K562 (cell line): ENCODE data around the gene ACBD4. TPM values are rescaled to one million over a fixed set of nuclear protein-coding genes. Genes with fewer than 3 reads are reported as not detected.

Source experiments
- CBX1 ChIP-seq: sonication (generic); IDR thresholded peaks from 2 replicates; pipeline ENCODE4 v1.6.1; 2016; ENCODE audit warnings: antibody characterized with exemption, low read depth, mild to moderate bottlenecking
- E2F8 ChIP-seq: fragments of 450-650 bp; IDR thresholded peaks from 2 replicates; pipeline ENCODE4 v1.7.1; 2018; ENCODE audit warnings: mild to moderate bottlenecking, low read depth; ENCODE audit not compliant: partially characterized antibody
- ETS2 ChIP-seq: IDR thresholded peaks from 2 replicates; pipeline ENCODE4 v1.6.1; 2016; ENCODE audit warnings: borderline replicate concordance, missing genetic modification characterization, mild to moderate bottlenecking, moderate library complexity, missing compliant biosample characterization; ENCODE audit not compliant: poor library complexity, severe bottlenecking
- FOXK2 ChIP-seq, 2 experiments: fragments of 450-650 bp; IDR thresholded peaks in 1 of 2; conservative IDR thresholded peaks in 1 of 2; 2 replicates each; pipeline ENCODE4 v1.6.1; 2016; ENCODE audit warnings: low read depth in 2 of 2, mild to moderate bottlenecking in 1 of 2
- GMEB1 ChIP-seq: fragments of 250-450 bp; sonication (Bioruptor Pico); IDR thresholded peaks from 2 replicates; pipeline ENCODE4 v1.4.0; 2020; ENCODE audit warnings: mild to moderate bottlenecking
- KDM5B ChIP-seq: fragments of 200-600 bp; sonication (generic); IDR thresholded peaks from 2 replicates; pipeline ENCODE4 v1.6.1; 2012; ENCODE audit warnings: low read depth, mild to moderate bottlenecking, moderate library complexity, low read length, control low read depth, inconsistent platforms; ENCODE audit not compliant: insufficient replicate concordance
- MBD1 ChIP-seq: fragments of 250-450 bp; sonication (Bioruptor Pico); IDR thresholded peaks from 2 replicates; pipeline ENCODE4 v1.8.0; 2022; ENCODE audit warnings: inconsistent platforms
- MIER1 ChIP-seq: fragments of 450-650 bp; IDR thresholded peaks from 2 replicates; pipeline ENCODE4 v1.6.1; 2016; ENCODE audit warnings: antibody characterized with exemption, mild to moderate bottlenecking, low read depth
- NR4A1 ChIP-seq, 2 experiments: fragments of 250-450 bp in 1 of 2; fragments of 450-650 bp in 1 of 2; sonication (Bioruptor Pico) in 1 of 2; IDR thresholded peaks; 2 replicates each; pipeline versions ENCODE4 v1.4.0 to v1.6.1; 2016 to 2020; ENCODE audit warnings: mild to moderate bottlenecking in 2 of 2, missing compliant biosample characterization in 1 of 2, missing genetic modification characterization in 1 of 2, moderate library complexity in 1 of 2
- SREBF2 ChIP-seq: sonication (generic); formaldehyde crosslinking; IDR thresholded peaks from 2 replicates; pipeline ENCODE4 v1.4.0; 2020; ENCODE audit warnings: mild to moderate bottlenecking, missing genetic modification reagents
- TARDBP ChIP-seq: fragments of 450-650 bp; IDR thresholded peaks from 2 replicates; pipeline ENCODE4 v1.6.1; 2016
- TCF7L2 ChIP-seq: fragments of 150-350 bp; IDR thresholded peaks from 2 replicates; pipeline ENCODE4 v1.6.1; 2016; ENCODE audit warnings: low read depth, mild to moderate bottlenecking, low read length, moderate library complexity
- ZBTB1 ChIP-seq: sonication (generic); formaldehyde crosslinking; IDR thresholded peaks from 2 replicates; pipeline ENCODE4 v1.8.1; 2023; ENCODE audit warnings: missing genetic modification reagents, low read depth, mild to moderate bottlenecking, borderline replicate concordance
- ZNF408 ChIP-seq: fragments of 250-450 bp; sonication (Bioruptor Pico); IDR thresholded peaks from 2 replicates; pipeline ENCODE4 v1.4.0; 2020; ENCODE audit warnings: low read depth, mild to moderate bottlenecking, moderate library complexity
- ZNF444 ChIP-seq: fragments of 250-450 bp; sonication (Bioruptor Pico); IDR thresholded peaks from 2 replicates; pipeline ENCODE4 v1.4.0; 2020; ENCODE audit warnings: mild to moderate bottlenecking, moderate library complexity
- ZNF639 ChIP-seq, 2 experiments: fragments of 200-800 bp in 1 of 2; sonication (Bioruptor generic) in 1 of 2; sonication (generic) in 1 of 2; formaldehyde crosslinking in 1 of 2; IDR thresholded peaks in 1 of 2; conservative IDR thresholded peaks in 1 of 2; 2 replicates each; pipeline versions ENCODE4 v1.5.0 to v1.6.1; 2016 to 2020; ENCODE audit warnings: missing compliant biosample characterization in 1 of 2, missing genetic modification characterization in 1 of 2, missing genetic modification reagents in 1 of 2
- polyA plus RNA-seq, 8 experiments: library from polyadenylated mRNA; depleted of rRNA in 4 of 8; stranded (reverse) in 5 of 8; unstranded in 3 of 8; fragments of >200 nt; fragmentation: Nextera tagmentation in 2 of 8; fragmentation: Illumina TruSeq in 1 of 8; extraction: Ambion mirVana in 2 of 8; extraction: Trizol in 1 of 8; gene quantifications; 2 replicates each; pipeline versions ENCODE4 v1.2.1 to v1.2.3, GENCODE V29; 2011 to 2014; ENCODE audit warnings: inconsistent platforms in 1 of 8, missing spikeins in 1 of 8
- total RNA-seq, 7 experiments: library from RNA; depleted of rRNA in 6 of 7; stranded (reverse); fragments of >200 nt in 6 of 7; fragmentation: Illumina TruSeq in 2 of 7; extraction: Trizol in 2 of 7; gene quantifications; 2 replicates each; pipeline versions ENCODE4 v1.2.1 to v1.2.3, GENCODE V29; 2011 to 2021; ENCODE audit warnings: low replicate concordance in 1 of 7

ACBD4 gene
- total and polyA plus RNA-seq, 9 of the 15 experiments (the other 6 are each of a cell fraction or from before 2014, with no cell fraction given): 0.14 to 6.9 (median 4.6) TPM

- TF ChIP-seq FOXK2 (conservative IDR thresholded peaks at IDR 0.05 in 1 of 2, IDR thresholded peaks at IDR 0.05 in 1 of 2; ENCODE audit: low read depth in 2 of 2) (peak; percentile 98 to 99), NR4A1 (CRISPR knock-in tag; IDR thresholded peaks at IDR 0.05) (0 out of 2 replicates have a peak, but pooled peaks have one; percentile 27), NR4A1 (tag; IDR thresholded peaks at IDR 0.05) (no peak), CBX1 (no peak; the same call in 1 of the 2 replicates), GMEB1 (CRISPR knock-in tag) (0 out of 2 replicates have a peak, but pooled peaks have one; percentile 45), ZNF408 (no peak), TARDBP (no peak), MBD1 (CRISPR knock-in tag) (no peak), ZBTB1 (peak; percentile 67; the same call in 1 of the 2 replicates), SREBF2 (CRISPR knock-in tag) (0 out of 2 replicates have a peak, but pooled peaks have one; percentile 7), ETS2 (tag) (no peak), MIER1 (no peak), TCF7L2 (no peak), KDM5B (peak; percentile 65), E2F8 (peak; percentile 21), ZNF639 (CRISPR knock-in tag; conservative IDR thresholded peaks at IDR 0.05 in 1 of 2, IDR thresholded peaks at IDR 0.05 in 1 of 2) (peak in 1 of 2 experiments; percentile 26; a peak in 1 of 4 replicates), ZNF444 (CRISPR knock-in tag) (no peak)
Observed at GRCh38 chr17:45161288-45162024, 26.0 kb downstream of the ACBD4 start, which contains the start of gene HEXIM2 (continued).
